Heart right ventricle (tissue), 16 donors: ENCODE results near the gene PSMG3. TPM values are rescaled to one million over a fixed set of nuclear protein-coding genes. Genes with fewer than 3 reads are reported as not detected.
"Not testable (repeated sequence)": the region's sequence is repeated elsewhere in the genome, so short reads cannot be mapped to it uniquely, and the experiment has no call there.

ENCODE experiments used
- ATAC-seq, 8 donors: fragments of 200-7000 bp; cut with Tn5 transposase; one replicate each; pipeline ENCODE4 v1.9.1; 2020; ENCODE audit warnings: mild to moderate bottlenecking in 8 of 8, moderate library complexity in 8 of 8, moderate number of reproducible peaks in 1 of 8
- DNase-seq, 2 donors: peaks; one replicate each; pipeline ENCODE4 v3.0.0-alpha.2; 2020
- H3K27ac ChIP-seq, 10 donors: fragments of 200-600 bp; sonication (generic) in 2 of 10; one replicate each; pipeline versions ENCODE4 v1.5.0 to v1.8.0; 2020 to 2022; ENCODE audit warnings: mild to moderate bottlenecking in 3 of 10
- H3K27me3 ChIP-seq, 7 donors: fragments of 200-600 bp; one replicate each; pipeline ENCODE4 v1.8.0; 2021 to 2022; ENCODE audit warnings: mild to moderate bottlenecking in 2 of 7
- H3K36me3 ChIP-seq, 9 donors: fragments of 200-600 bp; sonication (generic) in 1 of 9; one replicate each; pipeline versions ENCODE4 v1.5.0 to v1.8.0; 2020 to 2022; ENCODE audit warnings: mild to moderate bottlenecking in 2 of 9
- H3K4me1 ChIP-seq, 9 donors: fragments of 200-600 bp; sonication (generic) in 1 of 9; one replicate each; pipeline versions ENCODE4 v1.5.0 to v1.8.0; 2020 to 2022; ENCODE audit warnings: mild to moderate bottlenecking in 4 of 9
- H3K4me3 ChIP-seq, 10 donors: fragments of 200-600 bp; sonication (generic) in 2 of 10; one replicate each; pipeline versions ENCODE4 v1.5.0 to v1.8.0; 2020 to 2022; ENCODE audit warnings: mild to moderate bottlenecking in 7 of 10, moderate library complexity in 2 of 10
- H3K9me3 ChIP-seq, 11 donors: fragments of 200-600 bp in 10 of 11; sonication (generic) in 2 of 11; one replicate each; pipeline versions ENCODE4 v1.5.0 to v1.8.0; 2013 to 2022; ENCODE audit warnings: mild to moderate bottlenecking in 2 of 11, control low read depth in 1 of 11, moderate library complexity in 1 of 11
- whole genome bisulfite sequencing, 2 donors: extraction: QIAGEN DNeasy Blood & Tissue Kit; methylation state at CpG; one replicate each; pipeline ENCODE4 v1.1.7; 2013; ENCODE audit warnings: inconsistent platforms in 1 of 2; 5-methylcytosine and 5-hydroxymethylcytosine counted together
- intact Hi-C, 10 donors: fragments of 100-400 bp; cut with DNase I; formaldehyde crosslinking; loops; one replicate each; pipeline versions ENCODE4 v1.11.1 to v1.14.2; 2022
- polyA plus RNA-seq, 2 donors: library from polyadenylated mRNA; stranded (reverse); fragments of 200-250 nt; gene quantifications; one replicate each; pipeline ENCODE4 v1.2.3, GENCODE V29; 2013
- total RNA-seq, 10 donors: library from RNA; stranded (reverse); fragmentation: NEBNext Ultra II Directional in 3 of 10; extraction: Animal tissue kit (Norgen Biotek cat#: 25700) in 3 of 10; gene quantifications; one replicate each; pipeline versions ENCODE4 v1.2.1 to v1.2.4, GENCODE V29; 2021 to 2023
- TF ChIP-seq, protein P1 (sequence below), 9 donors: fragments of 200-600 bp; sonication (generic) in 2 of 9; IDR thresholded peaks; one replicate each; pipeline versions ENCODE4 v1.5.0 to v1.8.0; 2021 to 2022; ENCODE audit warnings: antibody characterized with exemption in 9 of 9, mild to moderate bottlenecking in 5 of 9, moderate library complexity in 1 of 9
- donor health status: Arrhythmogenic right ventricular cardiomyopathy.
- donor health status: ischemic (EF 13 %, LVEDD 7.1; RV severe dilation, severe dysfunction).
- donor health status: healthy with polysubstance abuse.
- donor health status: DM: no; HTN: yes; CAD: no.
- donor health status: DM: no; HTN: no; CAD: no.
- donor health status: ischemic (EF 25% LVEDD 6.9; RV normal size, moderate dysfunction).
- donor health status: ischemic (EF 25% LVEDD 5.7; RV mildly dilated, moderate dysfunction).
- donor health status: healthy.
- donor health status: DM: yes; HTN: yes; CAD: no.
- donor health status: Ischemic cardiomyopathy.
- donor health status: ischemic (EF 35%, LVEDD 5.7; RV mildly dilated, moderate dysfunction).
- donor health status: nonischemic (EF 11% LVEDD 7.7; RV severe dilation, severe dysfunction).
- donor health status: DM: yes; HTN: yes; CAD: no.
- donor health status: PGD.
- donor health status: ischemic (EF 29% LVEDD 5.4; RV normal size, mild dysfunction).
- donor health status: nonischemic (EF 23%, LVEDD 6.1; RV moderate dilation, normal function).

The PSMG3 gene
- total and polyA plus RNA-seq, 12 donors, result 7.3 to 45.7 (median 12.0) TPM

DNA sequence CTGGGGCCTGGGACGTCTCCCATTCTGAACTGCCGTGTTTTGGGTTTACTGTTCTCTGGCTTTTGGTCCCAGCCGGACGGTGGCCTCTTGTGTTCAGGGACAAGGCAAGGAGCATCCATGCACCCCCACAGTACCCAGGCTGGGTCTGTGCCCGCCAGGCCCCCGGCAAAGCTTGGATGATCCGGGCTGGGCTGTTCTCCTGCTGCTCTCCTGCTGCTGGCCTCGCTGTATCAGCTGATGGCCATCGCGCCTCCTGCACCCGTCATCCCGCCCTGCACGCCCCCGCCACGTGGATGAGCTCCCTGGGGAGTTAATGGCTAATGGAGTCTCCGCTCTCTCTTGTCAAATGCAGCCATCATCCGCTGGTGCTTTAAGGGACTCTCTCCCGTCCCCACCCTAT is 14.9 kb upstream of the PSMG3 start:
- Histone ChIP-seq H3K36me3 (no peaks in the 10 kb centered on the region), H3K4me3 (no peak overlapping the region), H3K27ac (no peak overlapping the region), H3K27me3 (peaks cover 0 to 33% (median 12%) of the 10 kb centered on the region in 7 donors), H3K4me1 (peaks cover 0 to 6% (median 2%) of the 10 kb centered on the region in 9 donors), H3K9me3 (peaks cover 0 to 12% (median 6%) of the 10 kb centered on the region in 11 donors)
- no peak for DNase-seq
- TF ChIP-seq, protein P1, sequence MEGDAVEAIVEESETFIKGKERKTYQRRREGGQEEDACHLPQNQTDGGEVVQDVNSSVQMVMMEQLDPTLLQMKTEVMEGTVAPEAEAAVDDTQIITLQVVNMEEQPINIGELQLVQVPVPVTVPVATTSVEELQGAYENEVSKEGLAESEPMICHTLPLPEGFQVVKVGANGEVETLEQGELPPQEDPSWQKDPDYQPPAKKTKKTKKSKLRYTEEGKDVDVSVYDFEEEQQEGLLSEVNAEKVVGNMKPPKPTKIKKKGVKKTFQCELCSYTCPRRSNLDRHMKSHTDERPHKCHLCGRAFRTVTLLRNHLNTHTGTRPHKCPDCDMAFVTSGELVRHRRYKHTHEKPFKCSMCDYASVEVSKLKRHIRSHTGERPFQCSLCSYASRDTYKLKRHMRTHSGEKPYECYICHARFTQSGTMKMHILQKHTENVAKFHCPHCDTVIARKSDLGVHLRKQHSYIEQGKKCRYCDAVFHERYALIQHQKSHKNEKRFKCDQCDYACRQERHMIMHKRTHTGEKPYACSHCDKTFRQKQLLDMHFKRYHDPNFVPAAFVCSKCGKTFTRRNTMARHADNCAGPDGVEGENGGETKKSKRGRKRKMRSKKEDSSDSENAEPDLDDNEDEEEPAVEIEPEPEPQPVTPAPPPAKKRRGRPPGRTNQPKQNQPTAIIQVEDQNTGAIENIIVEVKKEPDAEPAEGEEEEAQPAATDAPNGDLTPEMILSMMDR (IDR thresholded peaks at IDR 0.05), result no peak
- intact Hi-C loops, result loop anchor here in 5 of 10 donors (5.0 to 10.0 kb wide), 8 partner anchors 60 to 890 kb away; partner anchors contain the start of gene GRIFIN (in 1 of the 5)
- no peak for ATAC-seq
- WGBS, 2 donors, result 88 to 90% methylated on average over 18 of the region's 18 CpGs

DNA sequence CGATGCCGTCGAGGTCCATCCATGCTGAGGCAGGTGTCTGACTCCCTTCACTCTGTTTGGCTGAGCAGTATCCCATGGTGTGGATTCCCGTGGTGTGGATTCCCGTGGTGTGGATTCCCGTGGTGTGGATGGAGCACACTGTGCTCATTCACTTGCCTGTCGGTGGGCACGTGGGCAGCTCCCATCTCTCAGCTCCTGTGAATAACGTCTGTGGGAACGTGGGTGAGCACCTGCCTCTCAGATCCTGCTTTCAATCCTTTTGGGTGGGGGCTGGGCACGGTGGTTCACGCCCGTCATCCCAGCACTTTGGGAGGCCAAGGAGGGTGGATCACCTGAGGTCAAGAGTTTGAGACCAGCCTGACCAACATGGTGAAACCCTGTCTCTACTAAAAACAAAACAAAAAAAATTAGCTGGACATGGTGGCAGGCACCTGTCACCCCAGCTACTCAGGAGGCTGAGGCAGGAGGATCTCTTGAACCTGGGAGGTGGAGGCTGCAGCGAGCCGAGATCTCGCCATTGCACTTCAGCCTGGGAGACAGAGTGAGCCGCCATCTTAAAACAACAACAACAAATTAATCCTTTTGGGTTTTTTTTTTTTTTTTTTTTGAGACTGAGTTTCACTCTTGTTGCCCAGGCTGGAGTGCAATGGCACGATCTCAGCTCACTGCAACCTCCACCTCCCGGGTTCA is 13.6 kb upstream of the PSMG3 start:
- not testable (repeated sequence) for H3K27ac ChIP-seq, H3K4me3 ChIP-seq, H3K9me3 ChIP-seq, ATAC-seq, DNase-seq, H3K36me3 ChIP-seq
- intact Hi-C loops, result loop anchor here in 5 of 10 donors (5.0 to 10.0 kb wide), 8 partner anchors 61 to 891 kb away; partner anchors contain the start of gene GRIFIN (in 1 of the 5)
- H3K4me1 ChIP-seq, result peaks cover 0 to 13% (median 4%) of the 10 kb centered on the region in 9 donors
- H3K27me3 ChIP-seq, result peaks cover 0 to 21% (median 8%) of the 10 kb centered on the region in 7 donors
- WGBS, 2 donors, result 85 to 87% methylated on average over 19 of the region's 19 CpGs

DNA sequence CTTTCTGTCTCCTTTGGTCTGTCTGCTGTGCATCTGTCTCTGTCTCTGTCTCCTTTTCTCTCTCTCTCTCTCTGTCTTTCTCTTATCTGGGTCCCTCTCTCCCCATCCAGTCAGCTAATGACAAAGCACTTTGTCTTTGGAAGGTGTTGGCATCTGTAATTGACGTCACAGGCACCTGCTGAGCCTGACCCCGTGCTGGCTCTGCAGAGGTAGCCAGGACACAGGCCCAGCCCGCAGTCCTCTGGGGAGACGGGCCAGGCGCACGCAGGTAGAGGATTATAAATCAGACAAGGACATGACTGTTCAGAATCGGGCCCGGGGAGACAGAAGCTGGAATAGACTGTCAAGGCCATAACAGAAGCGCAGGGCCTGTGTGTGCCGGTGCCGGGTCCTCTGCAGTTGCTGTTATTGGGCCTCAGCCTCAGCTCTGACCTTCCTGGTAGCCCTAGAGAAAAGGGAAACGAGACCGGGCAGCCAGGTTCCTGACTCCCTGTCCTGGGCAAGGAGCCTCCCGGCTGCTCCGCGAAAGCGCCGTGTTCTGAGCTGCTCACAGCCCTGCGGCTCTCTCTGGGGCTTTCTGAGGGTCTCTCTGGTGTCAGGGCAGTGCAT is 10.7 kb upstream of the PSMG3 start:
- TF ChIP-seq, protein P1 (IDR thresholded peaks at IDR 0.05), result no peak
- 71 to 78% methylated on average over 19 of the region's 19 CpGs for WGBS, 2 donors
- no peaks in the 10 kb centered on the region for H3K36me3 ChIP-seq
- H3K27ac ChIP-seq, result no peak overlapping the region
- peak in 6 of 8 donors; percentile 48 to 75 (median 61) for ATAC-seq
- no peaks in the 10 kb centered on the region for H3K27me3 ChIP-seq
- no peak overlapping the region for H3K4me3 ChIP-seq
- no peaks in the 10 kb centered on the region for H3K9me3 ChIP-seq
- no peak for DNase-seq
- intact Hi-C loops, result loop anchor here in 5 of 10 donors (2.0 to 10.0 kb wide), 9 partner anchors 64 to 894 kb away; partner anchors contain the start of gene GRIFIN (in 1 of the 5)
- peaks cover 0 to 13% (median 4%) of the 10 kb centered on the region in 9 donors for H3K4me1 ChIP-seq

DNA sequence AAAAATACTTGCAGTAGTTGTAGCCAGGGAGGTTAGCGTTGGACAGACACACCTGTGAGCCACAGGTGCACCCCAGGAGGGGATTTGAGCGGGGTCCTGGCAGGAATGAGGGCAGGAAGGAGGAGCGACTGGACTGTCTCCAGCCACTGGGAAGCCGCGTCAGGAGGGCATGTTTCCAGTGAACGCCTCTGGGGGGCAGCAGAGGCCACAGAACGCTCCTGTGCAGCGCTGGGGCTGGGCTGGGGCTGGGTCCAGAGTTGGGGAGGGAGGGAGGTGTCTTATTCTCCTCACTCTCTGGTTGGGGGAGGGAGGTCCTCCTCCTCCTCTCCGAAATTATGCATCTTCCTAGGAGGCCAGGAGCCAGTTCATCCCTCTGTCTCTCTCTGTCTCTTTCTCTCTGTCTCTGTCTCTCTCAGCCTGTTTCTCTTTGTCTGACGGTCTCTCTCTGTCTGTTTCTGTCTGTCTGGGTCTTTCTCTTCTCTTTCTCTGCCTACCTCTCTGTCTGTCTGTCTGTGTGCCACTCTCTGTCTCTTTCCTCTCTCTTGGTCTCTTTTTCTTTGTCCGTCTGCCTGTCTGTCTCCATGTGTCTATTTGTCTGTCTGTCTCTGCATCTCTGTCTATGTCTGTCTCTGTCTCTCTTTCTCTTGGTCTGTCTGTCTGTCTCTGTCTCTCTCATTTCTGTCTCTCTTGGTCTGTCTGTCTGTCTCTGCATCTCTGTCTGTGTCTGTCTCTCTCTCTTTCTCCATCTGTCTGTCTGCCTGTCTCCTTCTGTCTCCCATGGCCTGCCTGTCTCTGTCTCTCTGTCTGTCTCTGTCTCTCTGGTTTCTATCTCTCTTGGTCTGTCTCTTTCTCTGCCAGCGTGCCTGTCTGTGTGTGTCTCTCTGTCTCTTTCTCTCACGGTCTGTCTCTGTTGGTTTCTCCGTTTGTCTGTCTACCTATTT is 9.9 kb upstream of the PSMG3 start:
- Histone ChIP-seq H3K9me3 (no peaks in the 10 kb centered on the region), H3K4me3 (no peak overlapping the region), H3K27me3 (no peaks in the 10 kb centered on the region), H3K4me1 (peaks cover 0 to 13% (median 4%) of the 10 kb centered on the region in 9 donors), H3K36me3 (no peaks in the 10 kb centered on the region), H3K27ac (no peak overlapping the region)
- TF ChIP-seq, protein P1 (IDR thresholded peaks at IDR 0.05), result peak; percentile 62 to 90 (median 84)
- DNase-seq (peak; percentile 61 to 81), ATAC-seq (peak; percentile 90 to 96 (median 92))
- intact Hi-C loops, result loop anchor here (1.0 to 10.0 kb wide), 17 partner anchors 65 to 895 kb away; partner anchors contain the start of genes EIF3B (in 1 of the 10) and GRIFIN (in 1 of the 10)
- WGBS, 2 donors, result 25 to 28% methylated on average over 14 of the region's 14 CpGs
